K562 (cell line): ENCODE data around the gene ATP5MC3.

Experiments used
- MEF2A ChIP-seq: IDR thresholded peaks from 2 replicates; pipeline ENCODE4 v1.6.1; 2011; ENCODE audit warnings: low read depth, mild to moderate bottlenecking, low read length, moderate library complexity; ENCODE audit not compliant: control insufficient read depth
- RAD51 ChIP-seq: fragments of 450-650 bp; IDR thresholded peaks from 2 replicates; pipeline ENCODE4 v1.7.1; 2016; ENCODE audit warnings: low read depth, mild to moderate bottlenecking, borderline replicate concordance

GRCh38 chr2:175220075-175220474 lies 38.6 kb upstream of the ATP5MC3 start:
- TF ChIP-seq MEF2A (no peak), RAD51 (no peak)
